Measurements from ENCODE around the gene HOXA5. TPM values are rescaled to one million over a fixed set of nuclear protein-coding genes. Genes with fewer than 3 reads are reported as not detected.

The HOXA5 gene
- total RNA-seq, 2 experiments from 2014 or later, result not detected

DNA sequence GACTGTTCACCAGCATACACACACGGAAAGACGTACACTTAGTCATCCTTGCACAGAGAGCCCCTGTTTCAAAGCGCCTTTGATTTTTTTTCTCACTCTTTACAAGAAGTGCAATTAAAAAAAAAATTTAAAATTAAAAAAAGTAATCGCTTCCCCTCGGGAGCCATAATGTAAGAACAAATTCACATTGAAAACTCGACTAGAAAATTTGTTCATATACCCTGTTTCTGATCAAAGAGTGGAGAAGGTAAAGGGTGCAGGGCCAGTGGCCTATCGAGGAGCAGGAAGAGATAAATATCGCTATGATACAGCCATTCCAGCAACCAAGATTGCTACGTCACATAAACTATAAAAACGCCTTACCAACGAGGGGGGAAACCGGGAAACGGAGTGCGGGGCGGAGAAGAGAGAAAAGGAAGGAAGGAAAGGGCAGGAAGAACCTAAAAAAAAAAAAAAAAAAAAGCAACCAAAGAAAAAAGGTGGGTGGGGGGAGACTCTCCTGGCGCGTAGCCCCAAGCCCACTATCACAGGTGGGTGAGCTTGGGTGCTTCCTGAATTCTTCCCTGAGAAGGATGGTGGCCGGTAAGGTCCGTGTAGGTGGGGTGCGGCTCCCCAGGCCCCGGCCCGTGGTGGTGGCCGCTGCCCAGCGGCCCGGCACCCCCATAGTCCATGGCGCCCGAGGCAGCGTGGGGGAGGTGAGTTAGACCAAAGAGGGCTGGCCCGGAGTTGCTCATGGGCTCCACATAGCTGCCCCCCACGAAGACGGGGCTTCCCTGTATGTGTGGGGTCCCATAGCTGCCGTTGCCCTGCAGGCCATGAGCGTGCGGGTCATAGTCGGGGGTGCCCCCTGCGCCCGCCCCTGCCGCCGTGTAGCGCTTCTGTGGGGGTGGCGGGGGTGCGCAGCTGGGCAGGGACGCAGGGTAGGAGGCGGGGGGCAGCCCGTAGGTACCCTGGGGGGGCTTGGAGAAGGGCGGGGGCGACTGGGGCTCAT lies 35.8 kb downstream of the HOXA5 start:
- CTCF ChIA-PET, result interaction anchor here (0.7 kb wide), 1 partner anchor 1693 kb away, joined by 3 read pairs; no protein-coding TSS in a partner anchor
- POLR2A ChIA-PET, result no interaction called here

- CTCF ChIA-PET, result no interaction called here
Observed at GRCh38 chr7:27106901-27107240, 36.6 kb downstream of the HOXA5 start.

GRCh38 chr7:27106181-27106900 lies 37.1 kb downstream of the HOXA5 start:
- CTCF ChIA-PET, result no interaction called here
- POLR2A ChIA-PET, result no interaction called here

More at GRCh38 chr7:27106901-27107240, 36.6 kb downstream of the HOXA5 start:
- POLR2A ChIA-PET, result no interaction called here

DNA sequence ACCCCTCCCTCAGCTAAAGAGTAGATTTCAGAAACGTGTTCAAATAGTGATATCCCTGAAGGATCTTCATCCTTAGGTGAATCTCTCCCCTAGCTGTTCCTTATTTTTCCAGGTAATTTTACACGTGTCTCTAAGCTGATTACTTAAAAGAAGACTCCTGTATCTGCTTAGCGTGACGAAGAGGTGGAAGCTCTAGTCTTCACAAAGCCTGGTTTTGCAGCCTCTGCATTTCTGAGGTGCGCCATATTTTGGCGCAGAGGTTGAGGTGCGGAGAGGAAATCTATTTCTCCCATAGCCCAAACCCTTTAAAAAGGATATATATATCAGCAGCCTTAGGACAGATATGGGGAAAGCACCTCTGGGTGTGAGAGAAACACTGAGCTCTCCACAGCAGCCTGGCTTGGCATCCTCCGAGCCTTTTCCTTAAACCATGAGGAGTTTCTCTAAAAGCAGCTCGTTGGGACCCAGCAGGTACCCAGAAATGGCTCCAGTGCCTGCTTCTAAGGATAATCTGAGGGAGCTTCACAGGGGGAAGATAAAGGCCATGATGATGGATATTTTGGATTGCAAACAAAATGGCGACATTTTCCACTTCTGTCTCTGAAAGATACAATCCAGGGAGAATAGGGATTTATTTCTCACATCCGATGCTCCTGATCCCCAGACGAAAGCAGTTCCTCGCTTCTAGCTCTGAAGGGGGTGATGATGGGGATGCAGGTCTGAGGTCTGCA lies 38.0 kb downstream of the HOXA5 start:
- ChIA-PET CTCF (no interaction called here), POLR2A (no interaction called here)

- ChIA-PET CTCF (no interaction called here), POLR2A (no interaction called here)
Observed at GRCh38 chr7:27104341-27105058, 39.0 kb downstream of the HOXA5 start.

GRCh38 chr7:27103489-27104226 lies 39.8 kb downstream of the HOXA5 start:
- ChIA-PET CTCF (no interaction called here), POLR2A (no interaction called here)

GRCh38 chr7:27102581-27103442 lies 40.7 kb downstream of the HOXA5 start, which contains the start of gene HOXA2:
TSS of gene HOXA2 (minus strand) at chr7:27102683. CDS start at chr7:27102500, 183 bp downstream.
- POLR2A ChIA-PET, result no interaction called here
- CTCF ChIA-PET, result no interaction called here

DNA sequence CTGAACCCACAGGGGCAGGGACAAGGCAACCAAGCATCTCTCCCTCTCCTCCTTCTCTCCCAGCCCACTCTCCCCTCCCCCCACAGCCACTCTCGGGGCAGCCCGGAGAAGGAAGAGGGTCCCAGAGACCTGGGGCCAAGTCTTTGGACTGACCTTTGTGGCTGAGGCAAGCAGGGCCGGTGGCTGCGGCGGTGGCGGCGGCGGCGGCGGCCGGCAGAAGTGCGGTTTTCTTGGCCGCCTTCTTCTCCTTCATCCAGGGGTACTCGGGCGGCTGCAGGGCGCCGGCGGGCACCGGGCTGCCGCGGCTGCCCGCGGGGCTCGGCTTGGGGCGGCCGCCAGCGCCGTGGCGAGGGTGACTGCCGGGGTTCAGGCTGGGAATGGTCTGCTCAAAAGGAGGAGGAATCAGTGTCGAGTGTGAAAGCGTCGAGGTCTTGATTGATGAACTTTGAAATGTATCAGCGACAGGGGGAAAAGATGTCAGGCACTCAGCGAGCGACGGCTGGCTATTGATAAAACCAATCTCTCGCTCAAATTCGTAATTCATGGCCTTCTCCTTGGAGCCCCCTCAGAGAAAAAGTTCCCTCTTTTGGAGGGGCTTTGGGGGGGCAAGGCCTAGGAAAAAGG lies 41.4 kb downstream of the HOXA5 start:
- CTCF ChIA-PET, result no interaction called here
- POLR2A ChIA-PET, result no interaction called here

- ChIA-PET CTCF (no interaction called here), POLR2A (no interaction called here)
Observed at GRCh38 chr7:27101171-27101956, 42.1 kb downstream of the HOXA5 start.

- POLR2A ChIA-PET, result no interaction called here
- CTCF ChIA-PET, result no interaction called here
Observed at GRCh38 chr7:27100694-27101170, 42.7 kb downstream of the HOXA5 start.

DNA sequence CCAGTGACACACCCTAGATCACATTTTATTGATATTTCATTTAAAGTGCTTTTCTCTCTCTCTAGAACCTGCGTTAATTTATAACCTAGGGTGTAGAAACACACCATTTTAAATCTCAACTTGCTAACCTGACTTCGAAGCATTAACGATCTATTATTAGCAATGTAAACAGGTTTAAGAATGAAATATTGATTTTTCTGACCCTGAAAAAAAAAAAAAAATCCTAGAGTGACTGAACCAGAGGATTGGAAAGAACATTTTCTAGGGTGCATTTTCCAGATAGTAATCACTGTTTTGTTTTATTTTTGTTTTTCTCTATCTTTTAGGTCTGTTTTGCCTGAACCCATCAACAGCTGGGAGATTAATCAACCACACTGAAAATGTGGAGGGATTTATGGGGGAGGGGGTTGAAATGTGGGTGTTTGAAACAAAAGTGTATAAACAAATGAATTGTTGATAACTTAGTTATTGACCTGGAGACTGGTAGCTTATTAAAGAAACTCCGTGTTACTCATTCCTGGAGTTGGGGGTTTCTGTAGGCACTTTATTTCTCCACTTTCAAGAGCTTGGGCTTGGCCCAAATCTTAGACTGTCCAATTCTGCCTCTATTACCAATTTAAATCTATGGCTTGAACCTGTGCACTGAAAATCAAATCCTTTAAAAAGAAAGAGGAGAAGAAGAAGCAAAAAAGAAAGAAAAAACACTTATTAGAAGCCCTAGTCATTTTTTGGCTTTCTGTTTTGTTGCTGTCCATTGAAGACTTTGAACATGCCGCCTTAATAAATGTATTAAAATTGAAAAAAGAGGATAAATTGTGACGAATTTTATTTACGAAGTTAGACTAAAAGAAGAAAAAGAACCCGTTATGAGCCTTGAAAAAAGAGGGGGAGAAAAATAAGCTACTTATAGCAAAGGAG lies 43.8 kb downstream of the HOXA5 start:
- ChIA-PET CTCF (no interaction called here), POLR2A (no interaction called here)

DNA sequence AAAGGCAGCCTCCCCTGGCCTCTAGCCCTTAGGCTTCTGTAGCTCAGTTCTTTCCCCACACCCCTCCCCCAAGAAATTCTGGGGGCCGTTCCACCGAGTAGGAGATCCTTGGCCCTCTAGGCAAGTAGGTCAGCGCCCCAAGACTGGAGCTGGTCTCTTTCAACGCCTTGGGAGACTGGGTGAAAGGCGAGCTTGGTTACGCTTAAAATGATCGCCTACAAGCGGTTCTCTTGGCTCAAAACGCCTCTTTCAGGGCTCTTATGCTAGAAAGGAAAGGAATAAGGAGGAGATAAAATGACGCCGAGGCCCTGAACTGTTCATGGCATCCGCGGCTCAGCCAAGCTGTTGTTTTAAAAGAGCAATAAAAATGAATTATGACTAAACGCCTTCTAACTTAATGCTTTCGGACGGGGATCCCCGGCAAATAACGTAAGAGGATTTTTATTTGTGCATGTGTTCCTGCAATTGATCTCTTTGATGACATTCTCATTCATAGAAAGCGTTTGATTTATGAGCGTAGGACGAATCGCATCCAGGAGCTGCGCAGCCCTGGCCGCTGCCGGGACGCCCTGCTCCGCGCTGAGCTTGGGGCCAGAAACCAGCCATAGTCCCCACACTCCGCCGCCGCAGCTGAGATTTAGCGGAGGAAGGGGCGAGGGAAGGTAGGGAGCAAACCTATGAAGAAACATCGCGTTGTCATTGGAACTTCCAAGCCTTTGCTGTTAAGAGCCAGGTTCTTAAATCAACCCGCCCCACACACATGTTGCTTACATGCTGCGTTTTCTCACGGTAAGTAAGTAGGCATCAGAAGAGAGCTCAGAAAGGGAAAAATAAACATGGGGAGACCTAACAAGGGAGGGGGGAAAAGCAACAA lies 44.7 kb downstream of the HOXA5 start:
- CTCF ChIA-PET, result no interaction called here
- POLR2A ChIA-PET, result no interaction called here

DNA sequence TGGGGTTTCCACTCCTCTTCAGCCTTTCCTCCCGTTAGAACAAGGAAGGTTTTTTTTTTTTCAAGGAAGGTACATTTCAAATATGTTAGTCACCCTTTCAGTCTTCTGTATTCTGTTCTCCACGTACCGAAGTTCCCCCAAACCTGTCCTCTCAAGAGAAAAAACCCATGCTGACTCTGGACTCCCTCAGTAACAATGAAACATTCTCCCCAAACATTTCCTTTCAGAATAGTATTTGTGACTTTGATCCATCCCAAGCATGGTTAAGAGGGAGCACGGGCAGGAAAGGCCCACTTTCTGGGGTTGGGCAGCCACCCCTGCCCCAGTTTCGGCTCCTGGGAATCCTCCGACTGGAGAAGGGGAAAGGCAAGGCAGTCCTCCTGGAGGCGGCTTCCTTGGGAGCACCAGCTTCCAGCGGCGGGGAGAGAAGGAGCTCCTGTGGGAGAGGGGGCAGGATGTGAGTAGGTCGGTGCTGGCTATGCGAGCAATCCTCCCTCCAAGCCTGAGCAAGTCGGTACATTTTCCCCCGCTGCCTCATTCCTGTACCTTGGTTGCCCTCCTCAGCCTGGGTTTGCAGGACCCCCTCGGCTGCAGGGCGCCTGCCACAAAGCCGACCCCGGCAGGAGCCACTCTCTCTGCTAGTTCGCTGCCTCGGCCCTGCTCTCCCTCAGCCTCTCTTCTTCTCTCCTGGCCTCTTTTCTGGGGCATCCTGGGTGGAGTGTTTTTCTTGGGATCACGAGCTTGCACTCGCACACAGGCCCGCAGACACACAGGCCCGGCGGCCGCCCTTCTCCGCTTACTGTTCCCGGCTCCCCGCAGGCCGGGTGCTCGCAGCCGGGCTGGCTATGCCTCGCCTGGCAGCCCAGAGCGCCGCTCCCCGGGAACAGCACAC lies 45.5 kb downstream of the HOXA5 start:
- CTCF ChIA-PET, result no interaction called here

More for the DNA sequence above, 45.5 kb downstream of the HOXA5 start:
- POLR2A ChIA-PET, result no interaction called here

Measured in activated CD8-positive, alpha-beta memory T cell treated with anti-CD3 and anti-CD28 coated beads for 36 hours (primary cell).